Endothelial cell of umbilical vein (primary cell): ENCODE data around the gene RASGRP1. TPM values are rescaled to one million over a fixed set of nuclear protein-coding genes. Genes with fewer than 3 reads are reported as not detected.

Source experiments
- BruUV-seq: library from RNA; stranded (reverse); fragments of 400-500 nt; replicated peaks from 2 replicates; lab custom pipeline; 2021; lab: Mats Ljungman, UMichigan
- CTCF ChIA-PET: fragments of 300-600, 350-600 bp; sonication (Branson Sonifier 250); formaldehyde crosslinking; loops from one replicate; lab custom pipeline; 2021; ENCODE audit warnings: antibody characterized with exemption, inconsistent platforms; lab: Charles Lee
- POLR2A ChIA-PET: fragments of 300-600, 350-600 bp; sonication (Branson Sonifier 250); formaldehyde crosslinking; loops from one replicate; lab custom pipeline; 2021; ENCODE audit warnings: antibody characterized with exemption, inconsistent platforms; lab: Charles Lee
- DNase-seq: peaks from one replicate; pipeline ENCODE4 v3.0.0-alpha.2; 2011; ENCODE audit warnings: low read depth, low spot score
- FAIRE-seq: peaks from 2 replicates; lab custom pipeline; 2011; peaks lifted over from hg19 to GRCh38; lab: Jason Lieb, UNC
- H2AFZ ChIP-seq: 2 replicates; pipeline ENCODE4 v1.6.0; 2012; ENCODE audit warnings: low read depth, low read length, control low read depth, inconsistent platforms
- H3K27ac ChIP-seq: 2 replicates; pipeline ENCODE4 v1.5.1; 2011; ENCODE audit warnings: low read depth, mild to moderate bottlenecking, control low read depth, low read length, moderate library complexity; ENCODE audit not compliant: insufficient read depth
- H3K27me3 ChIP-seq, 2 experiments: 2 replicates each; pipeline versions ENCODE4 v1.6.0 to v1.6.1; 2011; ENCODE audit warnings: low read length in 2 of 2, mixed read lengths in 1 of 2; ENCODE audit not compliant: control insufficient read depth in 2 of 2, insufficient read depth in 2 of 2
- H3K36me3 ChIP-seq, 2 experiments: 2 replicates in 1 of 2; 3 replicates in 1 of 2; pipeline ENCODE4 v1.5.1; 2011; ENCODE audit warnings: low read length in 2 of 2, mild to moderate bottlenecking in 1 of 2, moderate library complexity in 1 of 2; ENCODE audit not compliant: control insufficient read depth in 2 of 2, insufficient read depth in 2 of 2; ENCODE audit errors: extremely low read depth in 1 of 2
- H3K4me1 ChIP-seq: 3 replicates; pipeline ENCODE4 v1.5.1; 2011; ENCODE audit warnings: mild to moderate bottlenecking, low read length; ENCODE audit not compliant: control insufficient read depth, insufficient read depth; ENCODE audit errors: extremely low read depth
- H3K4me2 ChIP-seq: 2 replicates; pipeline ENCODE4 v1.6.1; 2011; ENCODE audit warnings: low read length, control low read depth, mixed read lengths; ENCODE audit not compliant: insufficient read depth
- H3K4me3 ChIP-seq, 3 experiments: fragments of 200-600 bp in 1 of 3; sonication (generic), shearing (Covaris generic) in 1 of 3; replicated peaks in 1 of 3; 2 replicates each; pipeline ENCODE4 v1.5.1; 2011 to 2016; ENCODE audit warnings: control low read depth in 3 of 3, low read length in 3 of 3, mild to moderate bottlenecking in 2 of 3, inconsistent platforms in 1 of 3, low read depth in 1 of 3, moderate library complexity in 1 of 3; ENCODE audit not compliant: insufficient read depth in 1 of 3
- H3K79me2 ChIP-seq: 2 replicates; pipeline ENCODE4 v1.6.0; 2012; ENCODE audit warnings: low read length, inconsistent platforms; ENCODE audit not compliant: control insufficient read depth, insufficient read depth
- H3K9ac ChIP-seq: replicated peaks from 2 replicates; pipeline ENCODE3; 2011; ENCODE audit warnings: low read length, control low read depth; ENCODE audit not compliant: insufficient read depth; ENCODE audit errors: extremely low read depth
- H3K9me1 ChIP-seq: replicated peaks from 3 replicates; pipeline ENCODE4 v1.6.0; 2011; ENCODE audit warnings: mild to moderate bottlenecking, low read length; ENCODE audit not compliant: control insufficient read depth, insufficient read depth; ENCODE audit errors: extremely low read depth
- H3K9me3 ChIP-seq: replicated peaks from 2 replicates; pipeline ENCODE4 v1.5.1; 2012; ENCODE audit warnings: low read length, inconsistent platforms; ENCODE audit not compliant: control insufficient read depth, insufficient read depth
- H4K20me1 ChIP-seq: replicated peaks from 2 replicates; pipeline ENCODE3; 2011; ENCODE audit warnings: mild to moderate bottlenecking, low read length; ENCODE audit not compliant: control insufficient read depth, insufficient read depth; ENCODE audit errors: extremely low read depth
- EZH2 ChIP-seq: IDR thresholded peaks from 2 replicates; pipeline ENCODE4 v1.6.1; 2012; ENCODE audit warnings: borderline replicate concordance, low read depth, mild to moderate bottlenecking, moderate library complexity, low read length, inconsistent platforms; ENCODE audit not compliant: severe bottlenecking
- FOS ChIP-seq: IDR thresholded peaks from 2 replicates; pipeline ENCODE4 v1.6.1; 2011; ENCODE audit warnings: mild to moderate bottlenecking, low read length, moderate library complexity, borderline replicate concordance; ENCODE audit not compliant: insufficient read depth
- GATA2 ChIP-seq: IDR thresholded peaks from 2 replicates; pipeline ENCODE4 v1.7.0; 2011; ENCODE audit warnings: low read depth, mild to moderate bottlenecking, moderate library complexity, mixed read lengths, low read length; ENCODE audit not compliant: insufficient read length, insufficient read depth
- JUN ChIP-seq: IDR thresholded peaks from 2 replicates; pipeline ENCODE4 v1.6.1; 2011; ENCODE audit warnings: borderline replicate concordance, low read depth; ENCODE audit not compliant: insufficient read length, insufficient read depth
- MYC ChIP-seq: IDR thresholded peaks from one replicate; pipeline ENCODE4 v1.6.1; 2011; ENCODE audit warnings: mild to moderate bottlenecking, low read depth, low read length
- POLR2A ChIP-seq: IDR thresholded peaks from 2 replicates; pipeline ENCODE4 v1.6.1; 2012; ENCODE audit warnings: low read depth, mild to moderate bottlenecking, control low read depth, low read length
- POLR2AphosphoS5 ChIP-seq: IDR thresholded peaks from 2 replicates; pipeline ENCODE4 v1.6.1; 2012; ENCODE audit warnings: low read depth, mild to moderate bottlenecking, control low read depth, low read length, moderate library complexity; ENCODE audit not compliant: insufficient read depth
- dilution Hi-C: fragments of 300-500 bp; cut with MboI; formaldehyde crosslinking; loops from one replicate; pipeline ENCODE4 v1.15.0; 2019; ENCODE audit warnings: low sequenced_read_pairs; ENCODE audit not compliant: extremely low pct_ligation_motif_present
- intact Hi-C: fragments of 100-400 bp; cut with micrococcal nuclease; formaldehyde crosslinking; loops from one replicate; pipeline ENCODE4 v1.10.0; 2022
- polyA plus RNA-seq, 4 experiments: library from polyadenylated mRNA; depleted of rRNA in 3 of 4; stranded (reverse) in 3 of 4; unstranded in 1 of 4; fragments of >200 nt; gene quantifications; 2 replicates each; pipeline versions ENCODE4 v1.2.1 to v1.2.3, GENCODE V29; 2011 to 2012; ENCODE audit warnings: missing spikeins in 1 of 4
- total RNA-seq: library from RNA; stranded (reverse); gene quantifications from 2 replicates; pipeline ENCODE4 v1.2.3, GENCODE V29; 2021
- TF ChIP-seq, protein P1 (sequence below), 2 donors: IDR thresholded peaks; 1 replicate in 1 of 2; 2 replicates in 1 of 2; pipeline ENCODE4 v1.5.1; 2011; ENCODE audit warnings: low read length in 2 of 2, mild to moderate bottlenecking in 2 of 2, moderate library complexity in 2 of 2, control low read depth in 1 of 2, inconsistent platforms in 1 of 2, low read depth in 1 of 2; ENCODE audit not compliant: insufficient read depth in 1 of 2; ENCODE audit errors: extremely low read depth in 1 of 2
- TF ChIP-seq, protein P2 (sequence below): IDR thresholded peaks from 2 replicates; pipeline ENCODE4 v1.6.1; 2011; ENCODE audit not compliant: insufficient read depth, insufficient read length

The RASGRP1 gene
- total and polyA plus RNA-seq, 2 donors (not counting 3 experiments of a cell fraction or from before 2014, with no cell fraction given), result 0.15 to 0.38 TPM

DNA sequence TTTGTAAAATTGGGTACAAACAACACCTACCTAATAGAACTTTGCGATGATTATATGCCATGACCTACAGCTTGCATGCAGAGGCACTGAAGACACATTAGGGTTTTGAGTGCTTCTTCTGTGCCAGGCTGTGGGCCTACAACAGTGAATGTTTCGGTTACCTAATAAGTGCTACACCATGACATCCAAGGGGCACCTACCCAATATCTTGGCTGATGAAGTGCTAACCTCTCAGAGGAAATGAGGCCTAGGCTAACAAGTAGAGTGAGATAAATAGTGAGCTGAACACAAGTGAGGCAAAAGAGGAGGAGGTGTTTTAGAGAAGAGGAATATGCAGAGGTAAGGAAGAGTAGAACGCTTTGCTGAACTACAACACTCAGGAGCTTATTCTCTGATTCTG lies 12.2 kb upstream of the RASGRP1 start:
- no peaks in the 10 kb centered on the region for H3K79me2 ChIP-seq
- H3K36me3 ChIP-seq, result no peaks in the 10 kb centered on the region
- no peak overlapping the region for H3K4me2 ChIP-seq
- no peaks in the 10 kb centered on the region for H3K4me1 ChIP-seq
- no peak for TF ChIP-seq FOS
- TF ChIP-seq, protein P1, sequence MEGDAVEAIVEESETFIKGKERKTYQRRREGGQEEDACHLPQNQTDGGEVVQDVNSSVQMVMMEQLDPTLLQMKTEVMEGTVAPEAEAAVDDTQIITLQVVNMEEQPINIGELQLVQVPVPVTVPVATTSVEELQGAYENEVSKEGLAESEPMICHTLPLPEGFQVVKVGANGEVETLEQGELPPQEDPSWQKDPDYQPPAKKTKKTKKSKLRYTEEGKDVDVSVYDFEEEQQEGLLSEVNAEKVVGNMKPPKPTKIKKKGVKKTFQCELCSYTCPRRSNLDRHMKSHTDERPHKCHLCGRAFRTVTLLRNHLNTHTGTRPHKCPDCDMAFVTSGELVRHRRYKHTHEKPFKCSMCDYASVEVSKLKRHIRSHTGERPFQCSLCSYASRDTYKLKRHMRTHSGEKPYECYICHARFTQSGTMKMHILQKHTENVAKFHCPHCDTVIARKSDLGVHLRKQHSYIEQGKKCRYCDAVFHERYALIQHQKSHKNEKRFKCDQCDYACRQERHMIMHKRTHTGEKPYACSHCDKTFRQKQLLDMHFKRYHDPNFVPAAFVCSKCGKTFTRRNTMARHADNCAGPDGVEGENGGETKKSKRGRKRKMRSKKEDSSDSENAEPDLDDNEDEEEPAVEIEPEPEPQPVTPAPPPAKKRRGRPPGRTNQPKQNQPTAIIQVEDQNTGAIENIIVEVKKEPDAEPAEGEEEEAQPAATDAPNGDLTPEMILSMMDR (IDR thresholded peaks at IDR 0.05; ENCODE audit: extremely low read depth in 1 of 2, insufficient read depth in 1 of 2, low read depth in 1 of 2, low read length in 2 of 2), result no peak
- TF ChIP-seq, protein P2, sequence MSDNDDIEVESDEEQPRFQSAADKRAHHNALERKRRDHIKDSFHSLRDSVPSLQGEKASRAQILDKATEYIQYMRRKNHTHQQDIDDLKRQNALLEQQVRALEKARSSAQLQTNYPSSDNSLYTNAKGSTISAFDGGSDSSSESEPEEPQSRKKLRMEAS, result no peak
- no peak for TF ChIP-seq JUN
- TF ChIP-seq MYC, result no peak
- TF ChIP-seq POLR2AphosphoS5, result no peak
- TF ChIP-seq POLR2A, result no peak
- TF ChIP-seq GATA2, result no peak
- no peak for TF ChIP-seq EZH2
- no peak overlapping the region for H2AFZ ChIP-seq
- ChIA-PET POLR2A (no interaction called here), CTCF (interaction anchor here (1.0 to 2.4 kb wide), 3 partner anchors 10 to 581 kb away, joined by 3 to 17 read pairs (median 4); partner anchors contain the start of gene RASGRP1)
- peaks cover 6 to 8% of the 10 kb centered on the region in 2 experiments for H3K27me3 ChIP-seq
- no peak overlapping the region for H3K4me3 ChIP-seq
- no peaks in the 10 kb centered on the region for H4K20me1 ChIP-seq
- no peaks in the 10 kb centered on the region for H3K9me1 ChIP-seq
- H3K27ac ChIP-seq, result no peak overlapping the region
- no peaks in the 10 kb centered on the region for H3K9me3 ChIP-seq
- no peak for FAIRE-seq
- no TSS peak for BruUV-seq
- DNase-seq, result no peak
- H3K9ac ChIP-seq, result no peak overlapping the region
- dilution Hi-C loops, result no loop called here
- intact Hi-C loops, result no loop called here
